ENCODE results near the gene TMEM59.
"Not testable (repeated sequence)": the region's sequence is repeated elsewhere in the genome, so short reads cannot be mapped to it uniquely, and the experiment has no call there.

DNA sequence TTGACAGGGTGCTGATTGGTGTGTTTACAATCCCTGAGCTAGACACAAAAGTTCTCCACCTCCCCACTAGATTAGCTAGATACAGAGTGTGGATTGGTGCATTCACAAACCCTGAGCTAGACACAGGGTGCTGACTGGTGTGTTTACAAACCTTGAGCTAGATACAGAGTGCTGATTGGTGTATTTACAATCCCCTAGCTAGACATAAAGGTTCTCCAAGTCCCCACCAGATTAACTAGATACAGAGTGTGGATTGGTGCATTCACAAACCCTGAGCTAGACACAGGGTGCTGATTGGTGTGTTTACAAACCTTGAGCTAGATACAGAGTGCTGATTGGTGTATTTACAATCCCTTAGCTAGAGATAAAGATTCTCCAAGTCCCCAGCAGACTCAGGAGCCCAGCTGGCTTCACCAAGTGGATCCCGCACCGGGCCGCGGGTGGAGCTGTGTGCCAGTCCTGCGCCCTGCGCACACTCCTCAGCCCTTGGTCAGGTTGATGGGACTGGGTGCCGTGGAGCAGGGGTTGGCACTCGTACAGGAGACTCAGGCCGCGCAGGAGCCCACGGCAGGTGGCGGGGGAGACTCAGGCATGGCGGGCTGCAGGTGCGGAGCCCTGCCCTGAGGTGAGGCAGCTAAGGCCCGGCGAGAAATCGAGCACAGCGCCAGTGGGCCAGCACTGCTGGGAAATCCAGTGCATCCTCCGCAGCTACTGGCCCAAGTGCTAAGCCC lies 49.1 kb downstream of the TMEM59 start:
- TF ChIP-seq EZH2 (IDR thresholded peaks at IDR 0.05; ENCODE audit: low read length), result not testable (repeated sequence)
- TF ChIP-seq, protein P1, sequence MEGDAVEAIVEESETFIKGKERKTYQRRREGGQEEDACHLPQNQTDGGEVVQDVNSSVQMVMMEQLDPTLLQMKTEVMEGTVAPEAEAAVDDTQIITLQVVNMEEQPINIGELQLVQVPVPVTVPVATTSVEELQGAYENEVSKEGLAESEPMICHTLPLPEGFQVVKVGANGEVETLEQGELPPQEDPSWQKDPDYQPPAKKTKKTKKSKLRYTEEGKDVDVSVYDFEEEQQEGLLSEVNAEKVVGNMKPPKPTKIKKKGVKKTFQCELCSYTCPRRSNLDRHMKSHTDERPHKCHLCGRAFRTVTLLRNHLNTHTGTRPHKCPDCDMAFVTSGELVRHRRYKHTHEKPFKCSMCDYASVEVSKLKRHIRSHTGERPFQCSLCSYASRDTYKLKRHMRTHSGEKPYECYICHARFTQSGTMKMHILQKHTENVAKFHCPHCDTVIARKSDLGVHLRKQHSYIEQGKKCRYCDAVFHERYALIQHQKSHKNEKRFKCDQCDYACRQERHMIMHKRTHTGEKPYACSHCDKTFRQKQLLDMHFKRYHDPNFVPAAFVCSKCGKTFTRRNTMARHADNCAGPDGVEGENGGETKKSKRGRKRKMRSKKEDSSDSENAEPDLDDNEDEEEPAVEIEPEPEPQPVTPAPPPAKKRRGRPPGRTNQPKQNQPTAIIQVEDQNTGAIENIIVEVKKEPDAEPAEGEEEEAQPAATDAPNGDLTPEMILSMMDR (optimal IDR thresholded peaks at IDR 0.05 in 1 of 3, IDR thresholded peaks at IDR 0.05 in 1 of 3, conservative IDR thresholded peaks at IDR 0.05 in 1 of 3; ENCODE audit: extremely low read depth in 1 of 3, insufficient read depth in 2 of 3, low read length in 3 of 3), result not testable (repeated sequence)

All from keratinocyte (primary cell).